Fibroblast of skin of abdomen (primary cell): ENCODE results near the gene TRIO.

Experiments
- DNase-seq: peaks from one replicate; pipeline ENCODE4 v3.0.0-alpha.2; 2013

TRIO gene

DNA sequence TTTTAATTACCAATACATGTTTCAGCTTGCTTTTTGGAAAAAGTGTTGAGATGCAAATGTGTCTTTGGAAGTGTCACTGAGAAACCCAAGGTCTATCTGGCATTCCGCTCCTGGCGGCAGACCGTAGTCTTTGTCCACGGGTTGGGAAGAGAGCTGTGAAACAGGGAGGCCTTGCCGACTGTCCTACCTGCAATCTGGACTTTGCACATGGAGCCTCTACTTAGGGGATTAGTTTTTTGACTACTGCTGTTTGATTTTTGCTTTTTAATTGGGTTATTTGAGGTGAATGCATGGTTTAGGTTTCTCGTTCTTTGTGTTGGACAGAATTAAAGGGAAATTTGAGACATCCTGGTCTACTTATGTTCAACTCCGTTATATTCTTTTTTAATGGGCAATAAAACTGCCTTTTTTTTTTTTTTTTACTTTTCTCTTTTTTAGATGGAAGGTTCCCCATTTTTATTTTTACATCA is 25.7 kb downstream of the TRIO start:
- no peak for DNase-seq

DNA sequence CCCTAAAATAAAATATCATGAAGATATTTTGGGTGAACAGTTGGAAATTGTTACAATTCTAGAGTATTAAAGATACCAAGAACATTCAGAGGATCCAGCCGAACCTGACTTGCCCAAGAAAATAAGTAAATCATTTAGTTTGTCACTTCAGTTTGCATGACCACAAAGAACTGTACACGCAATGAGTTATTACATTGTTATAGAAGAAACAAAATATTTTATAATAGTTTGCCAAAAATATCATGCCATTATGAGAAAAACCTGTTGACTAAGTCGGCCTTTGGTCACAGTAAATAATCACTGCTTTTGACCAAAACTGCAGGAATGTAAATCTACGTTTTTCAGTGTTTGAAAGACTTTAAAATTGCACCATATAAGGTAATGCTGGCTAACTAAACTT is 27.9 kb downstream of the TRIO start:
- DNase-seq = peak; percentile 68

DNA sequence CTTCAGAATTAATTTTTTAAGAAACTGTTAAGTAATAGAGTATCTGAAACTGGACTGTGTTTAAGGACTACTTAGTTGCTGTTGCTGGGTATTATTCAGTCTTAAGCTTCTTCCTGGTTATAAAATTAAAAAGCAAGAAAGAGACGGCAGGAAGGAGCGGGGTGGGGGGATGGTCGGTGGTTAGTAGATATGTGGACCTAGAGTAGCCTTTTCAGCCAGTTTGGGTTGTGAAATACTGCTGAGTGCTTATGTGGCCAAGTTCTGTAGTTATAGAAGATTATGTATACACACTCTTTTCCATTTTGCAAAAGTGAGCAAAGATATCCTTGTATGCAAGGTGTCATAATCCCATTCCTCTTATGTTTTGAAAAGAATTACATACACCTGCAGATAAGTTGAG is 28.5 kb downstream of the TRIO start:
- peak; percentile 72 for DNase-seq

DNA sequence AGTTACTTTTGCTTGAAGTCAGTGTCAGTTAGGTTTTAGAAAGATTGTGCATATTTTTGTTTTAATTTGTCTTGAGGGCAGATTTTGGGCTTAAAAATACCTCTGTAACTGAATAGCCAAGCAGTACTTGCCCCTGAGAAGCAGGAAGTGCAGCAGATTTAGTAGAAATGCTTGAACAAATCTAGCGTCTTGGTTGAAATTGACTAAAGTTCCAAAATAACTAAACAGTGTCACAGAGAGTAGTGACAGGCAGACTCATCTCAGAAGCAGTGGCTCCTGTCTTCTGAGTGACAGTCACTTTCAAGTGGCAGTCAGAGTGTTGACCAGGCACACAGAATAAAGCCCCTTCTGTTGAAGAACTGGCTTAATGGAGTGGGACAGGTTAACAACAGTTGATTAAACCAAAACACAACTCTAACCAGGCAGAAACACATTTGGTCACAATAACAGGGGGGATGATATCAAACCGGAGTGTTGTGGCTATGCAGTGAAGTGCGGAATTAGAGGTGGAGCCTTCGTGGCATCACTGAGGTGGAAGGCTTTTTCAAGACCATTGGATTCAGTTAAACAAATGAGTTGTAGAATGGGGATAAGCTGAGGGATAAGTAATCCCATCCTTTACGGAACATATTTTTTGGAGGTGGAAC is 29.1 kb downstream of the TRIO start:
- no peak for DNase-seq

DNA sequence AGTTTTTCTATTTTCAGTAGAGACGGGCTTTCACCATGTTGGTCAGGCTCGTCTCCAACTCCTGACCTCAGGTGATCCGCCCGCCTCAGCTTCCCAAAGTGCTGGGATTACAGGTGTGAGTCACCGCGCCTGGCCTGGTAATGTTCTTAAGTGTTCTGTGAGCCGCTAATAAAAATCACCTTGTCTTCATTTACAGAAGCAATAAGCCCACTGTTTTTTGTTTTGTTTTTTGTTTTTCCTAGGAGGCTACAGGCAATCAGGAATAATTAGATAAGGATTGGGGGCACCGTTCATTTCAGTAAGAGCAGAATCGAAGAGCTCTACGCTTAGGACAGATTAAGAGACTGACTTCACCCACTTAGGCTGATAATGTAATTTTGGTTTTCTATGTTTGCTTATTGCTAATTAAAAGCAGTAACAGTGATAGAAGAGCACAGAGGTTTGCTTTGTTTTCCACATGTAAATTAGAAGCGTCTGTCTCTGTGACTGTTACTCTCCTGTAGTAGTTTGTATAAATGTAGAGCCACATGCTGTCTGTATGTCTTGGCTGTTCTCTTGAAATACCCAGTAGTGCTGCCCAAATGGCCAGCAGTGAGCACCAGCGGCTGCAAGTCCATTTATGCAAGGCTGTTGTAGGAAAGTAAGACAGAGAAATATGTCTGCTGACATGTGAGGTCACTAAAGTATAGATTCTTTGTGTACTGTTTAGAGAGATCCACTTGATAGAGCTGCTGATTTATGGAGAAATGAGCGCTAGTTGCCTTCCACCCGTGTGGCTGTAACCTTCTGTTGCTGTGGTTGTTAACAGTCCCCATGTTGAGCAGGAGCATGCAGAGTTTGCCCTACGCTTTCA is 30.5 kb downstream of the TRIO start:
- no peak for DNase-seq

DNA sequence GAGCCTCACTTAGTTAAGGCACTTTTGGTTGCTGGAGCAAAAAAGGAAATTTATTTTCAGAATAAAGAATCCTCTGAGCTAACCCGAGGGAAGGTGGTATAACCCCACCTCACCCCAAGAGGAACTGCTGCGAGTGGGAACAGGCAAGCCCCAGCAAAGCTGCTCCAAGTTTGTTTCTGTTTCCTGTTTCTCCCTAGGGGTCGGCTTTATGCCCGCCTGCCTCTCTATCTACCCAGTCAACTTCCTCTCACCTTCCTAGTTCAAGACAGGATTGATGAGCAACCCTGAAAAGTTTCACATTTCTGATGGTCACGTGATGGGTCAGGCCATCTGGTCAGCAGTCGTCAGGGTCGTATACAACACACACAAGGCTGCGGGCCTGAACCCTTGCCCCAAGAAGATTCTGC is 31.1 kb downstream of the TRIO start:
- DNase-seq = no peak

DNA sequence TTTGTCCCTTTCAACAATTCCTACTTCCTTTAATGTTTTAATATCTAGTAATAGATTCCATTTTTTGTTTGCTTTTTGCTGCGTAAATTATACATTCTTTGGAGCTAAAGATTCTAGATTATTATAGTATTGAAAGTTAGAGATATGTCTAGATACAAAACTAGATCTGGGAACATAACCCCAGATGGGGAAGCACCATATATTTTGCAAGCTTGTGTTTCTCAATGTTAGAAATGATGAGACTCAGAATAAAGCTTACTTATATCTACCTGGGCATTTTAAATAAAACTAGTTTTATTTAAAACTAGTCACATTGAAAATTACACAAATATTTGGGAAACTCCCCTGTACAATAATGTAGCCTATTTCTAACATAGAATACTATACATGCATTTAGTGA is 32.2 kb downstream of the TRIO start:
- no peak for DNase-seq

DNA sequence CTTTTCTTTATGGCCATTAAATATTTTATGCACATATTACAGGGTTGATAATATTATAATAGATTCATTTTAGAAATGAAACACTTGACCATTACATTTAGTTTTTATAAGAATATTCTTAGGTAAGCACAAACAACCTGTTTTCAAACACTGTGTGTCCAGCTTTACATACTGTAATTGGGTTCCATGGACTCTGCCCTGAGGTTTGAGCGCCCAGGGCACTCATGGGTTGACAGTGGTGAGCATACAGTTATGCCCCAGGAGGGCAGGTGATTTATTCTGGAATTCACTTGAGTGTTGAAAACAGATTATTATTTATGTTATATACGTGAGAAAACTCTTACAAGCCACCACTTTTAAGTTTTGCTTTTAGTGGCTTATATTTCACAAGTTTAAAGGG is 33.7 kb downstream of the TRIO start:
- DNase-seq = no peak

DNA sequence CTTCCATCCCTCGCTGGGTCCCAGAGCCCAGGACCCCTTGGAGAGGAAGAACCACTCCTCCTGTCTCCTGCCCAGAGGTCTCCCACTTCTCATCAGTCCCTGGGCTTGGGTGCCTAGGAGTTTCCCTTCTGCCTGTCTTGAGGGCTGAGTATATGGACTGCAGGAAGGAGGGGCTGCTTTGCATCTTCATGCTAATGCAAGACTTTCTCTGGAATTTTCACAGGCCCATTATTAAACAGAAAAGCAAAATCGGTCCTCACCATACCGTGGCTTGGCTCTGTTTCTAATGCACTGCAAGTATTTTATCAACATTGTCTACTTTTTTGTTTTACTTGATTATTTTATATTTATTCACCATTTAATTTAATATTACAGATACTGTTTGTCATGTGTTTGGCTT is 34.5 kb downstream of the TRIO start:
- DNase-seq = no peak

DNA sequence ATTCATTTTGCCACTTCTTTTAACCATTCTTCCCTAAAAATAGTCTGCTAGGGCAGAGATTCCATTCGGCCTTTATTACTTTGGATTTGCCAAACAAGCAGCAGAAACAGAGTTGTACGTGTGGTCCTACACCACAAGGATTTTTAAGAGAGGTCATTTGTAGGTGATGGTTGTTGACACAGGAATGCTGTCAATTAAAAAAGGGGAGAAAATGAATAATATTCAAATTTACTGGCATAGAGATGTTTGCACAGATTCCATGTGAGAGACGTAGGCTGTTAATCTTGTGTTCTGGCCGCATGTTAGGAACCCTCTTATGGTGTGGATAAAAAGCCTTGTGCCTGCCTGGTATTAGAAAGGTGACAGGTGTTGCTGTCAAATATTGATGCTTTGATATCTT is 34.9 kb downstream of the TRIO start:
- DNase-seq = peak; percentile 70

DNA sequence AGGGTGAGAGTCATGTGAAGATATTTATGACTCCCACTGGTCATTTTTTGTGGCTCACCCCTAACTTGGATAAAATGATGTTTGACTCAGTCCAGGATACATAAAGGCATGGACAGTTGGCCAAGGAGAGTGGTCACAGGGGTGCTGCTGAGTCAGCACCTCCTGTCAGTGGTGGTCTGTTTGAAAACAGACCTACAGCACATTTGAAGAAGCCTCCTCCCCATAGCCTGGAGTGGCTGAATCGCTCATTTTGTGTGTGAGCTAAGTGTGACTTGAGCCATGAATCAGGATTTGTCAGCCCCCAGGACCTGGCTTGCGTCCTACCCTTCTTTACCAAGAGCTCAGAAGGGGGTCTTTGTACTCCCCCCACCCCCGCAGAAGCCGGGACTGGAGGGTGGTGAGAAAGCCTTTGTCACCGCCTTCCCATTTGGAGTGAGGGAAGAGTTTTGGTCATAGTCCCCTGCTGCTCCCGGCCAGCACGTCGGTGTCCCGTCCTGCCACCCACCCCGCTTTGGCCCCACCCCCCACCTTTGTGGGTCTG is 35.6 kb downstream of the TRIO start:
- peak; percentile 87 for DNase-seq

DNA sequence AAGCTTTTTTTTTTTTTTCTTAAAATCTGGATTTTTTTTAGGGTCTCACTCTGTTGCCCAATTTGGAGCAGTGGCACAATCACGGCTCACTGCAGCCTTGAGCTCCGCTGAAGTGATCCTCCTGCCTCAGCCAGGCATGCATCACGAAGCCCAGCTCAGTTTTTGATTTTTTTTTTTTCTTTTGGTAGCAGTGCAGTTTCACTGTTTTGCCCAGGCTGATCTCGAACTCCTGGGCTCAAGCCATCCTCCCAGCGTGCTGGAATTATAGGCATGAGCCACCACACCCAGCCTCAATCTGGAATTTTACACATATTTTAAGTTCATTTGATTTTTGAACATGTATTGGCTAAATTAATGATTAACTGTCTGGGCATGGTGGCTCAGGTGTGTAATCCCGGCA is 36.3 kb downstream of the TRIO start:
- DNase-seq = peak; percentile 65

DNA sequence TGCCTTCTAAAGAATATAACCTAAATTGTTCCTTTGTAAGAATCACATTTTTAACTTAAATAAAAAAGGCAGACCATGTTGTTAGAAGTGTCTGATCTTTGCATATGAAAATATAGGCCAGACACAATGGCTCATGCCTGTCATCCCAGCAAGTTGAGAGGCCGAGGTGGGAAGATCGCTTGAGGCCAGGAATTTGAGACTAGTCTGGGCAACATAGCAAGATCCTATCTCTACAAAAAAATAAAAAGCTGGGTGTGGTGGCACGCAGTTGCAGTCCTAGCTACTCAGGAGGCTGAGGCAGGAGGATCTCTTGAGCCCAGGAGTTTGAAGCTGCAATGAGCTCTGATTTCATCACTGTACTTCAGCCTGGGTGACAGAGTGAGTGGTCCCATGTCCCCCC is 37.3 kb downstream of the TRIO start:
- no peak for DNase-seq

DNA sequence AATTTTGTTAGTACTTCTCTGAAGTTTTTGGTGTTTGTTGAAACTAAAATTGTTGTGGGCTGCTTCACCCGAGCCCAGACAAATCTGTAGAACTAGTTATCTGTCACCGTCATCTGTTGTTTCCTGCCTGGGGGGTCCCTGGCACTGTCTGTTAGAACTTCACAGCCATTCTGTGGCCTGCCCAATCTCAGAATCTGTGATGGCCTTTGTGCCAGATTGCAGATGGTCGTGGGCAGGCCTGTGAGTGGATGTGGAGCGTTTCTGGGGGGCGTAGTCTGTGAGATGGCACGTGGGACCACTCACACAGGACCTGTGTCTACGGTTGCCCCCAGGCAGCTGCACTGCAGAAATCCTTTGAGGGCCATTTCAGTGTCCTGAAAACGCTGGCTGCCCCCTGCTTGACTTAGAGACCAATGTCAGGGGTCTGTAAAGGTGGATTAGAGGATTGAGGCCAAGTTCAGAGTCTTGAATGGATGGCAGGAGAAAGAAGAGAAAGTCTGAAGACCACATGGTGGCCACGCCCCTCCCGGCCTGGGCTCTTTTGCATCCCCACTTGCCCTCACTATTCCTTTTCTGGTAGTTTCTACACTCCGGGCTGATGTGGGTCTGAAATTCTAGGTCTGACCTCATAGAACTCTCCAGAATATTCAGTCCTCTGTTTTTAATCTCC is 38.3 kb downstream of the TRIO start:
- DNase-seq = no peak

DNA sequence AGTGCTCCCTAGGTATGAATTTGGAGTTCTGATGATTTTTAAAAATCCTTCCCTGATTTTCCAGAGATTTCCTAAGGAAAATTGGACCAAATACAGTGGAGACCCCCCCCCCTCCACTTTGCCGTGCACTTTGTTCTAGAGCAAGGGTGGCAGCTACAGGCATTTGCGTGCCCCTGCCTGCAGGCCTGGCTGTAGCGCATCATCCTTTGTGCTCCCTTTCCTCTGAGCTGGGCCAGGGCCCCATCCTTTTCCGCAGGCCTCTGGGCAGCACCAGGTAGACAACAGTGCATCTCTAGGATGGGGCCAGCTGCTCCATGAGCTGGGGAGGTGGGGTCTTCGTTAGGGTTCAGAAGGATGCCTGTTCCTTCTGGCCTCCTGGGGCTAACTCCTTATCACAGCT is 39.6 kb downstream of the TRIO start:
- no peak for DNase-seq

DNA sequence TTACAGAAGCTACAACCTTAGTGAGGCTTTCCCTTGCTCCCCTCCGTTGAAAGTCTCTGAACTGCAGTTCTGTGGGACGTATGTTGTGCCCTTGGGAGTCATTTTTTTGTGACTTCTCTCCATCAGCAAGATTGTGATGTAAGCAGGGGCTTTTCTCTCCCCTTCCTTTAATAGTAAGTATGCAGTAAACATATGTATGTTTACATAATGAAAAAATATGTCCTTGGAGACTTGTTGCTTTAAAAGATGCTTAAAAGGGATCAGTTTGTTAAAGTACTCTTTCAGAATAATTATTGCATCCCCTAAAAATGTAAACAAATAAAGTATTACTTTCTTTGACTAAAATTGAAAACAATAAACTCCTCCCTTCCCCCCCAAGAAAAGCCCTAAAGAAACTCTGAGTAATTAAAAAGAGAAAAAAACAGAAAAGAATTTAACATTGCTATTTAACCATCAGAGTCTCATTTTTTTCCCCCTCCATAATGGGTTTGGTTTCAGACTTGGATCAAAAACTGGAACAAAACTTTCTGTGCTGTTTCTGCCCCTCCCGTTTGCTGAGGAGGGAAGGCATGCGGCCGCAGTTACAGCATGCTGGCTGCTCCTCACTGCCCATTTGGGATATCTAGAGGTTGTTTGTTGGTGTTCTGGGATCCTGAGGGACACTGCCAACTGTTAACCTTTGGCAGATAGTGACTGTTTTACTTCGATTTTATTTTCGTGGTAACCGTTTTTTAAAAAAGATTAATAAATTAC is 40.2 kb downstream of the TRIO start:
- no peak for DNase-seq

DNA sequence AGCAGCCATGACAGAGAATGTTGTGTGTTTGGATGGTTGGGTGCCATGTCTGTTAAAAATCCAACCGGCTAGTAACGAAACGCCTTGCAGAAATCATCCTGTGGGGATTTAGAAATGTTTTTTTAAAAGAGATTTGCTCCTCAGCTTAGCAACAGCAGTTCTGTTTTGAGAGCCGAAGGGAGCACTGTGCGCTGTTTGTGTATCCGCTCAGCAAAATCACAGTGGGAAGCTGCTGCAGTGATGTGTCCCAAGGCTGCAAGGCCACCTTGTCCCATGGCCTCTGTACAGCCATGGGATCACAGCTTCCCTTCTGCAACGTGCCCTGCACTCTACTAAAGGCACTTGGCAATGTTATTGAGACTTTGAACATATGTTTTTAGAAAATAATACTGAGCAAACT is 40.9 kb downstream of the TRIO start:
- DNase-seq = no peak

DNA sequence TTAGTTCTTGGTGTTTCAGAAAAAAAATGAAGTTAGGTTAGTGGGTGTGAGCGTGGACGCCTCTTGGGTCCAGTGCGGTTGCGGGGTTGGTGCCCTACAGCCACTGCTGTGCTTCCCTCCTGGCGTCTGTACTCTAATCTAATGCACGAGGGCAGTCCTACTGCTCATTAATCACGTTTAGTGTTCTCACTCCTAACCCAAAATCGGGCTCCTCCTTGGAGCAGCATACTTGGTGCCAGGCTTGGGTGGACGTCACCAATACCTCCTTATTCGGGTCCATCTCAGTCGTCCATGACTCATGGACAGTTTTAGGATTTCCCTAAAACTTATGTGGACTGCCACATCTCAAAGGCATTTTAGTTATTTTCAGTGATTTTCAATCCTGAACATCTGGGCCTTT is 41.6 kb downstream of the TRIO start:
- DNase-seq = peak; percentile 87

DNA sequence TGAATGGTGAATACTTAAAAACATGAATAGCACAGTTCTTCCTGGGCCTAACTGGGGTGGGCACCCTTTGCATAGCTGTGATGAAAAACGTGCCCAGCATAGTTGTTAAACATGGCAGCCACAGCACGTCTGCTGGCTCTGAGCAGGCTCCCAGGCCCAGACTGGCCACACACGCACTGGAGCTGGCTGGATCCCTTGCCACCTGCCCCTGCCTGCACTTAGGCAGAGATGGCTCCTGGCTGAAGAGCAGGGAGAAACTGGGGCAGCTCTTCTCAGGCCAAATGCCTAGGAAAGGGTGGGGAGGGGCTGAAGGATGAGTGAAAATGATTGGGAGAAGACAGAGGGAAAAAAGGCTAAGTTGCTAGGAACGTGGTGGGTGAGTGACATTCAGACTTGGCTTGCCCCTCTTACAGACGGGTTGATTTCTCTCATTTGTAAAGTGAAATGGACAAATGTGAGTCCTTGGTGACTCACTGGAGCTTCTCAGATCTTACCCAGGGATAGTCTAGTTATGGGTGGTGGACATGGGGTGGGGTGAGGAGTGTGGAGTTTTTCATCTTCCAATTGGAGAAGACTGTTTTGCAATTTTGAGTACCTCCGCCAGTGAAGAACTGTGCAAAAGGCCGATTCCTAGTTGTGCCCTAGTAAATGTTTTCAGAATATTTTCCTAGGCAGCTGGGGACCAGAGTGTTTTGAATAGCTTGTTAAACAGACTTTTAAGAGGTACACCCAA is 42.4 kb downstream of the TRIO start:
- DNase-seq = peak; percentile 86

DNA sequence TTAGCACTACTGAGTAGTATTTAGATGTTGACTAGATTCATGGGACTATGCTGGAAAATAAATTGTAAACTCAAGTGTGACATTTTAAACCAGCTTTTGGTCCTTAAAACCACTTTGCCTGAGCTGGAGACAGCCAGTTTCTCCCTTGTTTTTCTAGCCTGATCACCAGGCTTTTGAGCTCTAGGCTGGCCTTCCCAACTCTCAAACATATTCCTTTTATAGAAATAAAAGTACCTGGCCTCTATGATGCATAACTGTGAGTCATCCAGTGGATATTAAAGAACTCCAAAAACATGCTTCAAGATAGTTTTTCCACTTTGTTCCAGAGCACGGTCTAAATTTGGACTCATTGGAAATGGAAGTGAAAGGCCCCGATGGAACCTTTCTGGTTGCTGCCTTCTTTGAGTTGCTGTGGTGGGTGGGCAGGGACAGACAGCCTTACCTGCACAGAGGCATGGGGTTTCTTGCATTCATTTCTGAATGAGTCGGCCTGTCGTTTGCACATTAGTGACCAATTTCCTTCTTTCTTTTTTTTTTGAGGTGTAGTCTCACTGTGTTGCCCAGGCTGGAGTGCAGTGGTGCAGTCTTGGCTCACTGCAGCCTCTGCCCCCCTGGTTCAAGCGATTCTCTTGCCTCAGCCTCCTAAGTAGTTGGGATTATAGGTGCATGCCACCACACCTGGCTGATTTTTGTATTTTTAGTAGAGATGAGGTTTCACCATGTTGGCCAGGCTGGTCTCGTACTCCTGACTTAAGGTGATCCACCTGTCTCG is 43.1 kb downstream of the TRIO start:
- DNase-seq = peak; percentile 82

DNA sequence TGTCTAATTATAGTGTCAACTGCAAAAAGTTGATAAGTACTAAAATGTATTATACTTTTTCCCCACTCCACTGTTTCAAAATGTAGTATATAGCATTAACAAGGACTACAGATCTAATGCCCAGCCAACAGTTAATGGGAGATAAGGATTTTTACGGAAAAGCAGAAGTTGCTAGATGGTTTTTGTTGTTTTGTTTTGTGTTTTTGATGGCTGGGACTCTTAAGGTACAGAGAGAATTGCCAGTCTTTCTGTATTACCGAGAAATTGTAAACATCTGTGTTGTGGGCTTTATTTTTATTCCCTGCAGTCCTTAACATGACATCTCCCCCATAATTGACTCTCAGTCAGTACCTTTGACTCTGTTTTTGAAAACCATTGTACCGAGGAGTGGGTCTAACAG is 44.0 kb downstream of the TRIO start:
- no peak for DNase-seq
